ENCODE measurements around the gene MLST8.
"Not testable (repeated sequence)": the region's sequence is repeated elsewhere in the genome, so short reads cannot be mapped to it uniquely, and the experiment has no call there.

The MLST8 gene

DNA sequence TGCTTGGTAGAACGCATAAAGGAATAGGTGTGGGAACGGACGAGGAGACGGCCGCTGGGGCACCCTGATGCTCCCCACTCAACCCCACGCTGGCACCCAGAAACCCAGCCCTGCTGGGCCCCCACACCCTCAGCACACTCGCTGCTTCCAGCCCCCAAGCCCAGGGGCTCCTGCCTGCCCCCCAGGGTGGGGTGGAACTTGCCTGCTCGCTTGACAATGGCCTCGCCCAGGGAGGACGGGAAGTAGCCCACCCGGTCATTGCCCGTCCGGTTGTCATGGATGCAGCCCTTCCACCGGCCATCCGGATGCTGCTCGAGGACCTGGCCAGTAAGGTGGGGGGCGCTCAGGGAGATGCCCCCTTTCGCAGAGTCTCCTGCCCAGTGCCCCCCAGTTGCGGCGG lies 18.7 kb upstream of the MLST8 start:
- Histone ChIP-seq H3K4me3 (no peak overlapping the region), H3K27ac (no peak overlapping the region)

DNA sequence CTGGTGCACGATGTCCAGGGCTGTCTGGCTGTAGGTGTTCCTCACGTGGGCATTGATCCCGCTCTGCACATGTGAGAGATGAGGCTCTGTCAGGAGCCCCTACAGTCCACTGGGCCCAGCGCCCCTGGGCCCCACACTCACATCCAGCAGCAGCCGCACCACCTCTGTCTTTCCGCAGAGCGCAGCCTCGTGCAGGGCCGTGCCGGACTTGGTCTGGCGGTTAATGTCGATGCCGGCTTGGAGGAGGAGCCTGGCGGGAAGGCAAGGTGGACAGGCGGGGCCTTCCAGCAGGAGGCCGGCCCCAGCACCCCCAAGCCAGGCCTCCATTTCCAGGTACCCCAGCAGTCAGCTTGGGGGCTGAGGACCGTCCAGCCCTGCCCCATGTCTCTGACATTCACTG lies 18.0 kb upstream of the MLST8 start:
- H3K4me3 ChIP-seq, result no peak overlapping the region
- no peak overlapping the region for H3K27ac ChIP-seq

- Histone ChIP-seq H3K4me3 (no peak overlapping the region), H3K27ac (no peak overlapping the region)
These were observed 16.9 kb upstream of the MLST8 start for GRCh38 chr16:2188395-2188794.

DNA sequence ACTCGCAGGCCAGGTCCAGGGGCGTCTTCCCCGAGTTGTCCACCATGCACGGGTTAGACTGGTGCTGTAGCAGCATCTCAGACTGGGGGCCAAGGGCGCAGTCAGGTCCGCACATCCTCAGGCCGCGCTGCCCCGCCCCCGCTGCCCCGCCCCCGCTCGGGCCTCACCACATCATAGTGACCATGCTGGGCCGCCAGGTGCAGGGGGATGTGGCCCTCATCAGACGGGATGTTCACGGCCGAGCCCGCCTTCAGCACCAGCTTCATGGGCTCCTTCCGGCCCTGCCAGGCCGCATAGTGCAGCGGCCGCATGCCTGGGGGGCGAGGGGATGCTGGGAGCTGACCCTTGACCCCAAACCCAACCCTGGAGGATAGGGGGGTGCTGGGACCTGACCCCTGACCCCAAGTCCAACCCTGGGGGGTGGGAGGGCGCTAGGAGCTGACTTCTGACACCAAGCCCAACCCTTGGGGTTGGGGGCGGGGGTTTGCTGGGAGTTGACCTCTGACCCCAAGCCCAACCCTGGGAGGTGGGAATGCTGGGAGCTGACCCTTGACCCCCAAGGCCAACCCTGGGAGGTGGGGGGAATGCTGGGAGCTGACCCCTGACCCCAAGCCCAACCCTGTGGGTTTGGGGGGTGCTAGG lies 15.9 kb upstream of the MLST8 start:
- H3K27ac ChIP-seq, result no peak overlapping the region
- no peak overlapping the region for H3K4me3 ChIP-seq

DNA sequence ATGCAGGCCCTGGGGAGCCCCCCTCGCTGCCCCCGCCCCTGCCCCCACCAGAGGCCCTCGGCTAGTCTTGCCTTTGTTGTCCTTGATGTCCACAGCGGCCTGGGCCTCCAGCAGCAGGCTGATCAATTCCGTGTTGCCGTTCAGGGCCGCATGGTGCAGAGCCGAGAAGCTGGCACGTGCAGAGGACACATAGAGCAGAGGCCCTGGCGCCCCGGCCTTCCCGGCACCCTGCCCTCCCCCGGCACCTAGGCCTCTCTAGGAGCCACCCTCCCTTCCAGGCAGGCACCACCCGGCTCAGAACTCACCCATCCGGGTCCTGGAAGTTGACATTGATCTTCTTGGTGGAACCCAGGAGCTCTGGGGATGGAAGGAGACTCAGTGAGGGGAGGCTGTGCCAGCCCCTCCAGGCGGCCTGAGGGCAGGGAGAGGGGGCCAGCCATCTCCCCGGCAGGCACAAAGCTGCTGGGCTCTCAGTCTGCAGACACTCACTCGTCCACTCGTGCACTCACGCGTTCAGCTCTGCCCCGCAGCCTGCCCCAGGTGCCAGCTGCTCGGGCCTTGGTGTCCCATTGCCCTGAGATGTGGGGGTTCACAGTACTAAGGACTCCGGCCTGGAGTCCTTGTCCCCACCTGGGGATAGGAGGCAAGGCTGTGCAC lies 15.1 kb upstream of the MLST8 start:
- no peak overlapping the region for H3K4me3 ChIP-seq
- no peak overlapping the region for H3K27ac ChIP-seq

GRCh38 chr16:2190659-2191445 lies 14.4 kb upstream of the MLST8 start:
- H3K4me3 ChIP-seq, result no peak overlapping the region
- H3K27ac ChIP-seq, result no peak overlapping the region

DNA sequence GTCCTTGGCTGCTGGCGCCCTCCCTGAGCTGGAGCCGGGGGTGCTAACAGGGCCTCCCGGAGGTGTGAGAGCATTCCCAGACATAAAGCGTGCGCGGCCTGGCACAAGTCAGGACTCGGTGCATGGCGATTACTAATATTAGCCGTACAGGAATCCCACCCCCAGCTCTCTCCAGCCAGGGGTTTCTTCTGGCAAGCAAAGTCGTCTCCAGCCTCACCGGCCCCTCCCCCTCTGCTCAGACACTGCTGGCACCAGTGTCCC lies 13.9 kb upstream of the MLST8 start:
- H3K27ac ChIP-seq, result no peak overlapping the region

DNA sequence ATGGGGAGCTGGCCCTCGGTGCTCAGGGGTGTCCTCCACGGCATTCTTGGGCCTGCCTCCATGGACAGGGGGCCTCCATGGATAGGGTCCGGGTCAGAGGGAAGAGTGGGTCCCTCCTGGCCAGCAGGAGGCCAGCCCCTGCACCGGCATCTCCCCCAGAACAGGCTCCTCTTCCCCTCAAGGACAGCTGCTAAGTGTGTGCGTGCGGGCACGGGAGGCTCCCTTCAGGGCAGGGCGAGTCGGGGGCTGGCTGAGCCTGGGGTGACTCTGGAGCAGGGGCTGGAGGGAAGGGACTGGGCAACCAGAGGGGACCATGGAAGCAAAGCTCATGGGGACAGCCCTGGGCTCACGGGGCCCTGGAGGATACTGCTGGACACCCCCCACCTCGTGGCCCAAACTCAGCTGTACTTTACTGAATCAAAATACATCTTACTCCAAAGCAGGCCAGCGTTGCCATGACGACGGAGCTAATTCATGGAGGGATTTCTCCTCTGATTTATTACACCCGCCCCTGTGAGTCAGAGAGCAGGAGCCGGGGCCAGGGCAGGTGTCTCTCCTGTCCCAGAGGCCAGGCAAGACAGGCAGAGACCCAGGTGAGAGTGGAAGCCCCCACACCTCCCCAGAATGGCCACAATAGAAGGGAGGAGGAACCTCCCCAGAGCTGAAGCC lies 11.0 kb upstream of the MLST8 start:
- Histone ChIP-seq H3K4me3 (no peak overlapping the region), H3K27ac (no peak overlapping the region)

More for the DNA sequence above, 13.9 kb upstream of the MLST8 start:
- H3K4me3 ChIP-seq, result no peak overlapping the region

GRCh38 chr16:2194852-2195321 lies 10.4 kb upstream of the MLST8 start:
- Histone ChIP-seq H3K4me3 (no peak overlapping the region), H3K27ac (no peak overlapping the region)

GRCh38 chr16:2195322-2196161 lies 9.7 kb upstream of the MLST8 start:
- peak overlapping the region in 6 of 7 experiments; percentile 3 to 49 (median 24) for H3K4me3 ChIP-seq

GRCh38 chr16:2196162-2196980 lies 8.9 kb upstream of the MLST8 start, which contains the start of gene CASKIN1:
Gene CASKIN1 (minus strand): TSS chr16:2196605. CDS start chr16:2196432, 173 bp downstream.
- H3K27ac ChIP-seq, result peak within 1 kb of the TSS in 1 of 21 experiments; percentile 3
- peak within 1 kb of the TSS in 6 of 7 experiments; percentile 3 to 49 (median 24) for H3K4me3 ChIP-seq

More at GRCh38 chr16:2195322-2196161, 9.7 kb upstream of the MLST8 start:
- peak overlapping the region in 1 of 21 experiments; percentile 3 for H3K27ac ChIP-seq

- Histone ChIP-seq H3K4me3 (peak overlapping the region in 2 of 7 experiments; percentile 7 to 27), H3K27ac (no peak overlapping the region)
These were observed 8.2 kb upstream of the MLST8 start for GRCh38 chr16:2196981-2197511.

DNA sequence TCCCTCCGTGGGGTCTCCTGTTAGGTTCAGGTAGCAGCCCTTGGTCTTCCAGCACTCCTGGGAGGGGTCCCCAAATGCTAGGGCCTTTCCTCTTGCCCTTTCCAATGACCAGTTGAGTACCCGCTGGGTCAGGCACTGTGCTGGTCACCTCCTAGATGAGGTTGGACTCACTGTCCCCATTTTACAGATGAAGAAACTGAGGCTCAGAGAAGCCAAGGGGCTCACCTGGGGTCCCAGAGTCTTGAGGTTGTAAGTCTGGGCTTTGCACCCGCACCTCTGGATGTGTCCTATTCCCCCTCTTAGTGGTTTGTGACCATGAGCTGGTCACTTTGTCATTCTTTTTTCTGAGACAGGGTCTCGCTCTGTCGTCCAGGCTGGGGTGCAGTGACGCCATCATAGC lies 7.5 kb upstream of the MLST8 start:
- H3K4me3 ChIP-seq, result no peak overlapping the region
- H3K27ac ChIP-seq, result no peak overlapping the region

- Histone ChIP-seq H3K4me3 (no peak overlapping the region), H3K27ac (no peak overlapping the region)
These were observed 7.0 kb upstream of the MLST8 start for GRCh38 chr16:2198283-2198682.

GRCh38 chr16:2199095-2199494 lies 6.2 kb upstream of the MLST8 start:
- no peak overlapping the region for H3K4me3 ChIP-seq
- H3K27ac ChIP-seq, result no peak overlapping the region

- no peak overlapping the region for H3K27ac ChIP-seq
- no peak overlapping the region for H3K4me3 ChIP-seq
These were observed 5.6 kb upstream of the MLST8 start for GRCh38 chr16:2199621-2200139.

DNA sequence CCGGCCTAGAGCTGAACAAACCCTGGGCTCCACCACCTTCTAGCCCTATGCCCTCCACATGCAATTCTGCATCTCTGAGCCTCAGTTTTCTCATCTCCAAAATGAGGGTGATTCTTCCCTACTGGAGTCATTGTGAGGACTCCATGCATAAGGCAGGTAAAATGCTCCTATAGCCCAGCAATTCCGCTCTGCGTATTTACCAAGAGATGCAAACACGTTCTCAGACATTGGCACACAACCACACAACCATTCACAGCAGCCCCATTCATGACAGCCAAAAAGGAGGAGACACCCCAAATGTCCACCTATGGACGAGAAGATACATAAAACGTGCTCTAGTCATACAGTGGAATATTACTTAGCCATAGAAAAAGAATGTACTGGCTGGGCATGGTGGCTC lies 4.9 kb upstream of the MLST8 start:
- H3K4me3 ChIP-seq, result no peak overlapping the region
- no peak overlapping the region for H3K27ac ChIP-seq

- H3K4me3 ChIP-seq, H3K27ac ChIP-seq: not testable (repeated sequence)
These were observed 2.0 kb upstream of the MLST8 start for GRCh38 chr16:2203119-2203688.

Measured in skin epidermis (tissue), 12 donors.